ENCODE data around the gene OLFML2B.
"Not testable (repeated sequence)": the region's sequence is repeated elsewhere in the genome, so short reads cannot be mapped to it uniquely, and the experiment has no call there.

Gene OLFML2B

DNA sequence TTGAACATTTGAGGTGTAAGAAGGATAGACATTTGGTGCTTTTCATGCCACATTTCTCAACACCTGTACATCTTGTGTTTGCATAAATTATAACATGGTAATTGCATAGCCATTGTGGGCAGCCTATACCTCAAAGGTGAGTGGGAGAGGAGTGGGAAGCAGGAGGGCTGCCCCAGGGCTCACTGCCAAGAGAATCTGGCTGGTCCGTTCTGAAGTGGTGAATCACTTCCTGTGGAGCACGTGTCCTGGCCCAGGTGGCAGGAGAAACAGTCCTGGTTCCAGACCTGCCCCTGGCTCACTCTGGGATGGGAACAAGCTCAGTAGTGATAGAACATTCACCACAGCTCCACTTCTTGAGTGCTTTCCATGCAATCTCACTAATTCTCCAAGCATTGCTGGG, 11.6 kb upstream of the OLFML2B start:
- no peak for DNase-seq (ENCODE audit: low read depth)

DNA sequence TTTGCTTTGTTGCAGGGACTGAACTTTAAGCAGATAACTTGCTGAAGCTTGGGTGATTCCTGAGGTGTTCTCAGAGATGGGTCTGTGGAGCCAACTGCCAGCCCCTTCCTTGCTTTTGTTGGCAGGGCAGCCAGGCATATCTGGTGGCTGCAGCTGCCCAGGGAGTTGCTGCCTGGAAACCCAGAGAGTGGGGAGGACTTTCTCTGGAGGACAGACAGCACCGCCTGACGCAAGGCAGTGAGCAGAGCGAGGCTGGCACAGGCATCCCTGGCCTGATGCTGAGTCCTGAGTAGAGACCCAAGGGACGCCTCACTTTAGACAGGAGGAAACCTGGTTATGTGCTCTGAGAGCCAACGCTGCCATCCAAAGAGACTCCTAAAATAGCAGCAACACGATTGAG, 9.8 kb upstream of the OLFML2B start:
- DNase-seq (ENCODE audit: low read depth): no peak

DNA sequence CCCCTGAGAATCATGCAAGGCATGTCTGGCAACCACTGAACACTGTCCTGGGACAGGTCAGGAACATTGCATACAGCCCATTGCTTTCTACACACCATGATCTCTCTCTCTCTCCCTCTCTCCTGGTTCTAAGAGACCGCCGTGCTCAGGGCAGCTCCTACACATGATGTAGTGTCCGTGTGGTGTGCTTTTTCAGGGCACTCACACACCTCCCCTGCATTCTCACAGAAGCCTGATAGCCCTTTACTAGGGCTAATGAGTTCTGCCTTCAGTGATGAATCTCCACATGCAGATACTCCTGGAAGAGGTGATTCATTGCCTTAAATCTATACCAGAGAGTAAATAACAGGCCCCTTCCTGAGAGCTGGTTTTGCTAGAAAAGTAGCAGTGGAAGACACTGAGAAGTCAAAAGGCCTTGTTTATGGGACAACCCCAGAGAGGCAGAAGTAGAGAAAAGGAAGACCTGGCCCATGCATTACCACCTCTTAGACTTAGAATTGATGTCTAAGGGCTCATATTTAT, 7.2 kb upstream of the OLFML2B start:
- no peak for DNase-seq (ENCODE audit: low read depth)

DNA sequence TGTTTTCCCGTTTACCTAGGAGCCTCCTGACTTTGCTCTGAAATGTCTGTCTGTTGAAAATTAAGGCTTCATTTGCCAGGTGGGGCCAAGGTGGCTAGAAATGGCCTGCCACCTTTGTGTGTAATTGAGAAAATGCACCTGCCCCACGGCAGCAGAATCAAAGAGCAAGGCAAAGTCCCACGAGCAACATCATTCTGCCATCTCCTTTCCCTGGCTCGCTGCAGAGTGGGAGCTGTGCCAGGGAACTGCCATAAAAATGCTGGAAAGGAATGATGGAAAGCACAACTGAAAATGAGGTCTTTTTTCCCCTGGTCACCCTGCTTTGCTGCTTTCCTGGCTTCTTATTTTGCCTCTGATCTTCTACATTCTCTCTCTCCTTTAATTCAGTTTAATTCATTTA, 5.5 kb upstream of the OLFML2B start:
- no peak for DNase-seq (ENCODE audit: low read depth)

DNA sequence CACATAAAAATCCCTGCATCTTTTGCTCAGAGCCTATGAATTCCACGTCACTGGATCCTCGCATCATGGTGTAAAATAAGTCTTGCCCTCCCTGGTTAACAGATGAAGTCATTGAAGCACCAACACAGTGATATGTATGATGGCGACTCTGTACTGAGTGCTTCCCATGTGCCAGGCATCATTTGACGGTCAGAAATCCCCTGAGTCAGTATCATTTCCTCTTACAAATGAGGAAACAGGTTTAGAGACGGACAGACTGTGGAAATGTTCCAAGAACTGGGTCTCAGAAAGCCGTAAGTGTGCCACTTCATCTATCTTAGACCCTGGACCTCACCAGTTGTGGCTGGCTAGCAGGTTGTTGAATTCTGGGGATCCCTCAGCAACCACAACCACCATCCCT, 5.1 kb upstream of the OLFML2B start:
- DNase-seq (ENCODE audit: low read depth): no peak

DNA sequence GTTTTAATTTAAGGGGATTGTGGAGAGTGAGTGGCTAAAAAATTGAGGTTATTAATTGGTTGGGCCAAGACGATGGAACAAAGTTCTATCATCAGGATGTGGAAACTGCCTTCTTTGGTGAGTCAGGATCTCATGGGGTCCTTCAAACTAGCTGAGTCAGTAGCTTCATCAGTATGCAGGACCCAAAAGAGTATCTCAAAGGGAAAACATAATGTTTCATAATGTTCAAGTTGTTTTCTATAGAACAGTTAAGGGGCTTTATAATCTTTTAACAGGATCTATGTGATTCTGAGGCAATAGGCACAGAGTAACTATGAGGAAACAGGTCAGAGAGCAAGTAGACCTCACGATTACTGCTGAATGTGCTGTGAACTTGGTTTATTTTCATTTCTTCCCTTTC, 3.2 kb upstream of the OLFML2B start:
- DNase-seq (ENCODE audit: low read depth): no peak

DNA sequence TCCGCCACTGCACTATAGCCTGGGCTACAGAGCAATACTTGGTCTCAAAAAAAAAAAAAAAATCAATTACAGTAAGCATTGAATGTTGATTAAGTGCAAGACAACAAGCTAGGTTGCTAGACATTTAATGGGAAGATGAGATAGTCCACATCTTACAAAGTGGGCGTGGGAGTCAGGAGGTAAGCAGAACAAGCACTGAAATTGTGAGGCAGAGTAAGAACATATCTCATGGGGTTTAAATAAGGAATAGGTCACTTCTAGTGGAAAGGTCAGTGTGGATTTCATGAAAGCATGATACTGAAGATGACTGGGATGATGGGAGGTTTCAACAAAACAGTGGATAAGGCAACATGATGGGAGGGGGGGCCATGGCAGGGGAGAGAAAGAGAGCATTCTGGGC, 1.9 kb upstream of the OLFML2B start:
- DNase-seq (ENCODE audit: low read depth): no peak

DNA sequence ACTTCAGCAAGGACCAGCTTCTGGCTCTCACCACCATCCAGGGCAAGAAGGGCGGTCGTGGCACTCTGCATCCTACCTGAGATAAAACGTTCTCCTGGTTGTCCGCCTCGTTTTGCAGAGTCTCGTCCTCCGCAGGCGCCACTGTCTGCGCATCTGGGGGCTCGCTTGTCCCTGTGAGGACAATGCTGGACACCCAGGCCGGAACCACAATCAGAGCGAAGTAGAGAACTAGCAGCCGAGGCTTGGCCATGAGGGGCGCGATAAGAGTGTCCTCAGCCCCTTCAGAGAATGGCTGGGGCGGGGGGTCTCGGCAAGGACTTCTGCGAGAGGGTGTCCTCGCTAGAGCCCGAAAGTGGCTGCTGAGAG, 505 bp downstream of the OLFML2B start:
- DNase-seq (ENCODE audit: low read depth): no peak

DNA sequence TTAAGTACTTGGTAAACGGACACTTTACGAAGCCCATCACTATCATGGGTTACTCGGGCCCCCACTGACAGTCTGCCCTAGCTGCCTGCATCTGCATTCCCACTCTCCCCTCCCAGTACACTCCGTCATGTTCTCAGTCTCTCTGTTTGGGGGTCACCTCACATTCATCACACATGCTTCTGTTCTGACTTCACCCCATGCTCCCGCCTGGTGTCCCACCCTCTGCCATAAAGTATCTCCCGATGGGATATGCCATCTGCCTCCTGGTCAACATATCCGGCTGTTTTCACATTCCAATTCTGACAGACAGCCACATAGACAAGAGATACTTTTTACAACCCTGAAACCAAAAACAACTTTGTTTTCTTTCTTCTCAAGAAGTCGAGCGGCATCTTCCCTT, 1.0 kb downstream of the OLFML2B start:
- DNase-seq (ENCODE audit: low read depth): no peak

DNA sequence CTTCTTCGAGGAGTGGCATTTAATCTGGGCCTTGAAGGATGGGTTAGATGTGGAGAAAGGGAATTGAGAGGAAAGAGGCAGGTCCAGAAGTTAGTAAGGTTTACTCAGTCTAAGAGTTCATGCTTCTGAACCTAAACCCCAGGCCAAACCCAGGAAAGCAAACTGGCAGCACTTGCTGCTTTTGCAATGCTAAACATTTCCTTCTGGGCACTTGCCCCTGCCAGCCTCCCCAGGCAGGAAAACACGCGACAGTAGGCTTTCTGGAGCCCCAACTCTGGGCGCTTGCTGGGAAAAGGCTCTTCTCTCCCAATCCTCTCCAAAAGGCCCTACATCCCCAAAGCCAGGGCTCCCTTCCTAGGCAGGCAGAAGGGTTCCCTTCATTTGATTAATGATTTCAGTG, 2.5 kb downstream of the OLFML2B start:
- no peak for DNase-seq (ENCODE audit: low read depth)

DNA sequence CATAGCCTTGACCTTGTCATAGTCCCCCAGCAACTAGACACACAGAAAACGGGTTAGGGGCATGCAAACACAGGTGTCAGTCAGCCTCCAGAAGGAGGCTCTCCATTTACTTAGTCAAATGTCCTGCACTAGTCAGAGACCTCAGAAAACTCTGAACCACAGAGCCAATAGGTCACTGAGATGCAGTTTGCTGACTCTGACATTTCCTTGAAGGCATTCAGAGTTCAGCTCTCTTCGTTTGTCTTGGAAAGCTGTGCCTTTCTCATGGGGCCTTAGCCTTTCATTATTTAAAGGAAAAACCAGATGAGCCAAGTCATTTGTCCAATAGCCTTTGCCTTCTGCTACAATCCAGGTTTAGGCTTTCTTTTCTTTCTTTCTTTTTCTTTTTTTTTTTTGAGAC, 3.5 kb downstream of the OLFML2B start:
- DNase-seq (ENCODE audit: low read depth): no peak

DNA sequence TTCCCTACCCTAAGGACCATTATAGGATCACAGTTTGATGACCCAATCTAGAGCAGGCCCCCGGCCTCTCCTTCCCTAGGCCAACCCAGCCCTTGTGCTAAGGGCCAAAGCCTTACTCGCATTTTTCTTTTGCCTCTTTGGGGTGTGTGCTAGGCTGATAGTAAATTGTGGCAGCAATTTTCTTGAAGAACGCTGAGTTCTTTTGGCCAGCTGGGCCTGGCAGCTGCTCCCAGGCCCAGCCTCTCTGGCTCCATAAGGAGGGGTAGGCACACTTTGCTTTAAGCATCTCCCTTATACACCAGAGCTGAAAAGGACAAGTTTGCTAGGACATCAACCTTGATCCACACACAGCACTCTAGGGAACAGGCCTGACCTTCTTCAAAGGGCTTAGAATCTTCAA, 4.2 kb downstream of the OLFML2B start:
- no peak for DNase-seq (ENCODE audit: low read depth)

DNA sequence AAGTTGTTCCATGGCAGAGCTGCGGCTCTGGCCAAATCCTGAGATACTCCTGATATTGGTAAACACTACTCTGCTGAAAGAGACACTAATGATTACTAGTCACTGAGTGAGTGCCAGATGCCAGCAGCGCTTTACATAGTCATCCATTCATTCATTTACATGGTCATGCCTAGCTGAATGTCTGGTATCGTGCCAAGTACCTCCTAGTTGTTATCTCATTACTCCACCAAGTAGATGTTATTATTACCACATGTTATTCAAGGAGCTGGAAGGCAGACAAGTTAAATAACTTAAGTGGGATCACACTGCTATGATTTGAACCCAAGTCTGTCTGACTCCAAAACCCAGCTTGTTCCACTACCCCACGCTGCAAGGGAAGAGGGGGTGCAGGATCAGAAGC, 4.7 kb downstream of the OLFML2B start:
- DNase-seq (ENCODE audit: low read depth): no peak

DNA sequence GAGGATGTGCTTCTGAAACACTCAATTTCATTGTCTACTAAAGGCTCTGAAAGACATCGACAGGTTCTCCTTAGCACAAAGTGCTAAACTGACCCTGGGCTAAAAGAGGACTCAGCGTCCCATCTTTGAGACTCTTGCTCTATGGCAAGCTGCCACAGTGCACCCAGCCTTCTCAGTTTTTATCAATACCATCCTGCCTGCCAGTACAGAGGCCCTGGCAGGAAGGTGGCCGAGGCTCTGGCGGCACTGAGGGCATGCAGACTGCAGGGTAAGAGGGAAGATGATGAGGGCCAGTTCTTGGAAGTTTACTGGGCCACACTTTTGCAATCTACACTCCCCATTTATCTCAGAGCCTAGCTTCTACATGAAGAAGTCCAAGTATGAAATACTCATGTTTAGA, 5.3 kb downstream of the OLFML2B start:
- DNase-seq (ENCODE audit: low read depth): no peak

DNA sequence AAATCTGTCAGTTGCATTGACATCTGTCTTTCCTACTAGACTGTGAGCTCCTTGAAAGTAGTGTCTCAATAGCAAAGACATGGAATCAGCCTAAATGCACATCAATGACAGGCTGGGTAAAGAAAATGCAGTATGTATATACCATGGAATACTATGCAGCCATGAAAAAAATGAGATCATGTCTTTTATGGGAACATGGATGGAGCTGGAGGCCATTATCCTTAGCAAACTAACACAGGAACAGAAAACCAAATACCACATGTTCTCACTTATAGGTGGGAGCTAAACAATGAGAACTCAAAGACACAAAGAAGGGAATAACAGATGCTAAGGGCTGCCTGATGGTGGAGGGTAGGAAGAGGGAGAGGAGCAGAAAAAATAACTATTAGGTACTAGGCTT, 5.9 kb downstream of the OLFML2B start:
- not testable (repeated sequence) for DNase-seq (ENCODE audit: low read depth)

DNA sequence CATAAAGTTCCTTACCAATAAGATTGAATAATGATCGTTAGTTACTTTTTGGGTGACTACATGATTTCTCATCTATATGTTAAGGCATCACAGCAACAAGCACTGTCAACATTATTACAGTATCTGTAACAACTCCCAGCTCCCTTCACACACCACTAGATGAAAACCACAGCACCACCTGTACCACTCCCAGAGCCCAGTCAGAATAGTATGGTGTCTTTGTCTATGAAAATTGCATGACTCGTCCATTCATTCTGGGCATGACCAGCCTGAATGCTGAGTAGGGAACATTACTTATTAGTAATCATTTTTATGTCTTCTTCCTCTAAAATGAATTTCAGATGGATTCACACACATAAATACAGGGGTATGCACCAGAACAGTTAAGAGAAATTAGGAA, 7.0 kb downstream of the OLFML2B start:
- DNase-seq (ENCODE audit: low read depth): no peak

DNA sequence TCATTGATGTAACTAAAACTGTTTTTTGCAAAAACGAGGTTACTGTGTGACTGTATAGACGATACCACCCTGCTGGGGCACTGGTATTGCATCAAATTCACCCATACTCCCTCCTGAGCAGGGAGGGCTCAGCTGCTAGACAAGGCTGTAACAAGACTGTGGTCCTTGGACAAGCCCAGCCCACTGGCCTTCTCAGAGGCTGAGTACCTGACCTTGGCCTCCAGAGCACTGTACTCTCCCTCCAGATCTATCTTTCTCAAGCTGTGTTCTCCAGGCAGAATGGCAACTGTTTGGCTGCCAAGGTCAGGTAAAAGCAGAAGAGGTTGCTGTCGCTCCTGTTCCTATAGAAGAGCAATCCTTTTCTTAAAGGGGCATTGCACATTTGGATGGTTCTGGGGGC, 8.5 kb downstream of the OLFML2B start:
- no peak for DNase-seq (ENCODE audit: low read depth)

DNA sequence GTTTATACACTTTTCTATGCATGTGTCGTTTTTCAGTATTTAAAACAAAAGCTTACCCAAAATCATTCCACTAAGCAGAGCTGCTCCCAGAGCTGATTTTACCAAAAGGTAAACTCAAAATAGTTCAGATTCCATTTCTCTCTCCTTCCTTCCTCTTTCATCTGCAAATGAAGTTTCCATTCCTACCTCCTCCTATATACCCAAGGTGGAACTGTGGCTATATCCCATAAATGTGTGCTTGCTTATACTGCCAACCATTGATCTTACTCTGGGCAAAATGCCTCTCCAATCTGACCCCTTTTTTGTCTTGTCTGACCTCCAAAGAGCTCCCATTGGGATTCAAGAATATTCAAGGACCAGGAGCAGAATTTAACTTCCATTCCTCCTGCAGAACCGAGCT, 9.5 kb downstream of the OLFML2B start:
- DNase-seq (ENCODE audit: low read depth): no peak

DNA sequence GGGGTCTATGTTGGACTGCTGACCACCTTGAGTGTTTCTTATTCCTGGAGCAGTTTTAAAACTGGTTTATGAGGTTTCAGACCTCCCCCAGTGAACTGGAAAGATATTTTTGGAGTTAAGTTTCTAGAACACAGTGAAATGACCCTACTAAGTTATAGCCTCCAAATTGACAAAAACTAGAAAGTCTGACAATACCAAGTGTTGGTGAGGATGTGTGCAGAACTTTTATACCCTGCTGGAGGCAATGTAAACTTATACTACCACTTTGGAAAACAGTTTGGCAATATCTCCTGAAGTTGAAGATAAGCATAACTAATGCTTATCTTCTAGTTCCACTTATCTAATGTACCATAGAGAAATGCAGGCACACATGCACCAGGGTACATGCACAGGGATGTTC, 10.4 kb downstream of the OLFML2B start:
- DNase-seq (ENCODE audit: low read depth): no peak

DNA sequence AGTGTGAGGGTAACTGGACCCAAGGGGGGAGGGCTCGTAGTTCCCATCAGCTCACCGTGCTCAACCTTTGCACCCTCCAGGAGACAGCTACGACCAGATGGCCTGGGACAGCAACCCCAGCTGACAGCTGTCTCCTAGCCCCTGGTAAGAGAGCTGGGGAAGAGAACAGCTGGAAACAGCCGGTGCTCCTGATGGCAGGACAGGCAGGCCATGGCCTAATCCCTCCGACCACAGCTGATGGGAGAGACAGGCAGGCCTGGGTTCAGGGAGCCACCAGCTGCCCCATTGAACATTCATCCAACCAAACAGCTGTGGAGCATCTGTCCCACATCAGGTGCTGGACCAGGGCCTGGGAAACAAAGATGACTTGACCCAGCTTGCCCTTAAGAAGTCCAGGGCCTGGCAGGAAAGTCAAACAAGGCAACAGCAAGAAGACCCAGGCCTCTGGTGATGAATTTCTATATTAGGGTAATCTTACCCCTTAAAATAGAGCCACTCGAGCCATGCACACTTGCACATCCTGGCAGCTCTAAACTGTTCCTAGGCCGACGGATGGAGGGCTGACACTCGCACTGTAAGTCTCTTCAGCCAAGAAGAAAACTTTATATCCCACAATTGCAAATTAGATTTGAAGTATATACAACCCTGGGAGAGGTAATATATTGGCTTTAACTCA, 12.2 kb downstream of the OLFML2B start:
- DNase-seq (ENCODE audit: low read depth): no peak

DNA sequence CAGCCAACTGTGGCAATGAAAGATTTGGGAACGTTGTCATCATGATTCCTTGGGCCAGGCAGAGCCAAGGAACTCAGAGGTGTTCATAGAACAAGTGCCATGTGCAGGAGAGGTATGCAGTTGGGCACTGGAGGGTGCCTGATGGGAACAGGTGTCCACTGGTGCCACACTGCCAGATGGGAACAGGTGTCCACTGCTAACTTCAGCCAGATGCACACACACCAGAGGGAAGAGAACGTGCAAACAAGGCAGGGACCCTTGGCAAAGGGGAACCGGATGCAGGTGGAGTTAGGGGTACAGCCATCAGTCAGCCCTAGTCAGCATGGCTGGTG, 13.5 kb downstream of the OLFML2B start:
- no peak for DNase-seq (ENCODE audit: low read depth)

DNA sequence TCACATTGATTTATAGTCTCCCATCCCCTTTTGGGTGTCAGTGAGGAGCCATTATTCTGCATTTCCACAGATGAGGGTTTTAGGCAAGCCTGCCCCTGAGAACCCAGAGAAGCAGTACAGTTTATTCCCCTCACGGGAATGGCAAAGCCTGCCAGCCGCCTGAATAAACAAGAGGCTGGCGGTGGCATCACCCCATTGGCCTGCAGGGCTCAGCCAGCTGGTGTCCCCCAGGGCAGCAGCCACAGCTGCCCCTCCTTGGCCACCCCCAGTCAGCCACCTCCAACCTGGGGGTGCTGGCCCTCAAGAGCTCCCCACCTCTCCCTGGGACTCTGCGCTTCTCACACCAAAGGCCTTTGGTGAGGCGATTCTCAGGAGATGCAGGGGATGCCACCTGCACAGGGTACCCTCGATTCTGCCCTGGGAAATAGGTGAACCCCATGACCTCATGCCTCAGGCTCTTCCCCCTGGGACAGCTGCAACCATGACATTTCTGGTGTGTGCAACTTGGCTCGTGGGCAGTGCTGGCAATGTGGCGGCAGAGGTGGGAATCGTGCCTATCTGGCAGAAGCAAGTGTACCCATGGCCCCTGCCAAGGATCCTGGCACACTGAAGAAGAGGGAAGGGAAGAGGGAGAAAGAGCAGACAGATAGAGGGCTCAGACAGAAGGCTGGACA, 14.0 kb downstream of the OLFML2B start:
- no peak for DNase-seq (ENCODE audit: low read depth)

DNA sequence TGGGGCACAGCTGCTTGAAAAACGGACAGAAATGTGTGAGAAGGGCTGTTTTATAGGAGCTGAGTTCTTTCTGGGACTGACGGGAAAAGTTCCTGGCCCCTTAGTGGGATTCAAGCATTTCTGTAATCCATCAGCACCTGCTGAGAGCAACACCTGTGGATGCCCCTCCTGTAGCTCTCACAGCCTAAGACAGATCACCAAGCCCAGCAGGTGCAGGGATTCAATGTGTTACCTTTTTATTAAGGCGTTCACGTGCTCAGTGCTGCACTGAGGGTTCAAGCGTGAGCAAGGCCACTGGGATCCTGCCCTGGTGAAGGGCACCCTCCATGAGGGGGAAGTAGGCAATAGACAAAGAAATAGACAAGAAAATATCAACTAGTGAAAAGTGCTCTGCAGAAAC, 14.9 kb downstream of the OLFML2B start:
- DNase-seq (ENCODE audit: low read depth): no peak

DNA sequence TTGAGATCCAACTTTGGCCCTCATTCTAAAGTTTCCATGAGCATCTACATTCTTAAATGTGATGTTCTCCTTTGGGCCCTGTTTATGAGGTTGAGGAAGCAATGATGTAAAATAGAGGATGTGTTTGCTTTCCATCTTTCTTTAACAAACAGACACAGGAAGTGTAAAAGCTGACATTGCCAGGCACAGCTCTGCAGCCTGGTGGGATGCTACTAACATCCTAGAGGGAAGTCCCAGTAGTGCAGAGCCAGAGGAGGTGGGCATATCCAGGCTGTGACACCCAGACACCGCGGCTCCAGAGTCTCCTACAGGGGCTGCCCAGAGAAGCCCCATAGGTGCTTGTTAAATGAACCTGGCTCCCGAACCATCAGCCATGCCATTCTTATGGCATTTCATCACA, 16.2 kb downstream of the OLFML2B start:
- no peak for DNase-seq (ENCODE audit: low read depth)
